Stimulated activated naive CD8-positive, alpha-beta T cell treated with anti-CD3 and anti-CD28 coated beads, Interleukin-15, amount 100 ng/mL, for 72 hours (primary cell): Measurements from ENCODE around the gene PTPN11.
A peak's percentile ranks its signal among the peaks of the same experiment; 100 is the strongest.
"Not testable (repeated sequence)": the region's sequence is repeated elsewhere in the genome, so short reads cannot be mapped to it uniquely, and the experiment has no call there.

Experiments
- ATAC-seq: fragments of 150-1000 bp; cut with Tn5 transposase; 2 replicates; pipeline ENCODE4 v1.10.0; 2021; ENCODE audit warnings: mild to moderate bottlenecking, moderate library complexity
- DNase-seq, 2 donors: peaks; one replicate each; pipeline ENCODE4 v3.0.0; 2021 to 2022
- H3K27ac Mint-ChIP-seq, 2 donors: one replicate each; pipeline ENCODE4 v1.8.0; 2022; ENCODE audit warnings: mild to moderate bottlenecking in 2 of 2, mixed read lengths in 2 of 2, moderate library complexity in 2 of 2
- H3K27me3 Mint-ChIP-seq: one replicate; pipeline ENCODE4 v1.8.0; 2022; ENCODE audit warnings: mixed read lengths
- H3K4me1 Mint-ChIP-seq: one replicate; pipeline ENCODE4 v1.8.0; 2022; ENCODE audit warnings: mild to moderate bottlenecking, mixed read lengths
- H3K4me3 Mint-ChIP-seq, 2 donors: one replicate each; pipeline ENCODE4 v1.8.0; 2022; ENCODE audit warnings: mild to moderate bottlenecking in 2 of 2, mixed read lengths in 2 of 2, moderate library complexity in 1 of 2
- H3K9me3 Mint-ChIP-seq, 2 donors: one replicate each; pipeline ENCODE4 v1.8.0; 2022; ENCODE audit warnings: mixed read lengths in 2 of 2

Gene PTPN11

DNA sequence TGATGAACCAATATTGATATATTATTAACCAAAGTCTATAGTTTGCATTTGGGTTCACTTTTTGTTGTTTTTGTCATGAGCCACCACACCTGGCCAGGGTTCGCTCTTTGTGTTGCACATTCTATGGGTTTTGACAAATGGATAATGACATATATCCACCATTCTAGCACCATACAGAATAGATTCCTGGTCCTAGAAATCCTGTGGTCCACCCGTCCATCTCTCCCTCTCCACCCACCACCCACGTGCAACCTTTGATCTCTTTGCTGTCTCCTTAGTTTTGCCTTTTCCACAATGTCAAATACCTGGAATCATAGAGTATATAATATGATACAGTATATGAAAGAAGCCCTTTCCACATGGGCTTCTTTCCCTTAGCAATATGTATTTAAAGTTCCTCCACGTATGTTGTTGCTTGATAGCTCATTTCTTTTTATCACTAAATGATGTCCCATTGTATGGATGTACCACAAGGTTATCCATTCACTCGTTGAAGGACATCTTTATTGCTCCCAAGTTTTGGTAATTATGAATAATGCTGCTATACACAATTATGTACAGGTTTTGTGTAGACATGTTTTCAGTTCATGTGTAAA is 16.7 kb upstream of the PTPN11 start:
- H3K4me1 Mint-ChIP-seq, result peaks cover 24% of the 10 kb centered on the region
- H3K9me3 Mint-ChIP-seq, result no peaks in the 10 kb centered on the region
- DNase-seq, result no peak
- H3K27ac Mint-ChIP-seq, result no peak overlapping the region
- H3K4me3 Mint-ChIP-seq, result no peak overlapping the region
- H3K27me3 Mint-ChIP-seq, result no peaks in the 10 kb centered on the region
- peak; percentile 40 for ATAC-seq

DNA sequence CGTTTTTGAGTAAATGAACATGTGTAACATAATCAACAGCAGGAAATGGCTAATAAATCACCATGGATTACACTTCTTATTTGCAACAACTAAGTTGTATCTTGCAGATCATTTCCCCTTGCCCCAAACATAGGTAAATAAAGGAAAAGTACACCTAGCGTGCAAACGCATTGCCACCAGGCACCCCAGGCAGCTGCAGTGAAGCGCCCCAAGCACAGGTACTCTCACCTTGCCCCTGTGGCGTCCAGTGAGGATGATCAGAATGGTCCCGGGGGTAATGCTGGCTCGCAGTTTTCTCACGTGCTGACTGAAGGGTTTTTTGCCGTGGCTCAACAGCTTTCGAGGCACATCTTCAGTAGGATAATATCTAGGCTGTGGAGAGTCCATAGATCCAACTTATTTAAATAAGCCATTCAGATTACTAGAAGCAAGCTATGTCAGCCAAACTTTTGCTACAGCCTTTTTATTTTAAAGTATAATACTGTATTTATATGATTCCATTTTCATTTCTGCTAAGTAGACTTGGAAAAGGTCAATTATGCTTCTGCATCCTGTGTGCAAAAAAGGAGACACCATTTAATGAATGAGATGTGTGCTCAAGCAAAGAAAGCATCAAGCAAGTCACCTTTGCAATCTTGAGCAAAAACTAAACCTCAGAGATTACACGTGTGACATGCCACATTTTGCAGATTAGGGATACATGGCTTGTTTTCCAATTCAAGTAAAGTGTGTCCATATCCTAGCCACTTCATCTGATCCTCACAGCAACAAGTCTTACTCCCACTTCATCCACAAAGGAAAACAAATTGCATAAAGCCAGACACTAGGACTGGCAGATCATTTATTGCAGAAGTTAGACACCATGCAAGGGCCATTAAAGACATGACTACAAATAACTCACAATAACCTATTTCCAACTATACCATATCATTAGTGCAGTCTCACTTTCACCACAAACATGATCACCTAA is 11.9 kb upstream of the PTPN11 start:
- Mint-ChIP-seq H3K4me1 (peaks cover 61% of the 10 kb centered on the region), H3K27ac (no peak overlapping the region), H3K4me3 (peak overlapping the region; percentile 98 to 100), H3K27me3 (no peaks in the 10 kb centered on the region), H3K9me3 (no peaks in the 10 kb centered on the region)
- ATAC-seq (no peak), DNase-seq (no peak)

DNA sequence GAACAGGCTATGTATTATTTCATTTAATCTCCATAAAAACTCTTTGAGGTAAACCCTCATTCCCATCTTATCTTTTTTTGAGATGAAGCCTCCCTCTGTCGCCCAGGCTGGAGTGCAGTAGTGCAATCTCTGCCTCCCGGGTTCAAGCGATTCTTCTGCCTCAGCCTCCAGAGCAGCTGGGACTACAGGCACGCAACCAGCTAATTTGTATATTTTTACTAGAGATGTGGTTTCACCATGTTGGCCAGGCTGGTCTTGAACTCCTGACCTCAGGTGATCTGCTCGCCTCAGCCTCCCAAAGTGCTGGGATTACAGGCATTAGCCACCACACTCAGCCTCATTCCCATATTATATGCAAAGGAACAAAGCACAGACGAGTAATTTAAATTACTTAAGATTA is 11.1 kb upstream of the PTPN11 start:
- Mint-ChIP-seq H3K4me3 (peak overlapping the region; percentile 98 to 100), H3K27ac (peak overlapping the region; percentile 40 to 99), H3K4me1 (peaks cover 61% of the 10 kb centered on the region)
- not testable (repeated sequence) for DNase-seq, H3K27me3 Mint-ChIP-seq, H3K9me3 Mint-ChIP-seq, ATAC-seq

DNA sequence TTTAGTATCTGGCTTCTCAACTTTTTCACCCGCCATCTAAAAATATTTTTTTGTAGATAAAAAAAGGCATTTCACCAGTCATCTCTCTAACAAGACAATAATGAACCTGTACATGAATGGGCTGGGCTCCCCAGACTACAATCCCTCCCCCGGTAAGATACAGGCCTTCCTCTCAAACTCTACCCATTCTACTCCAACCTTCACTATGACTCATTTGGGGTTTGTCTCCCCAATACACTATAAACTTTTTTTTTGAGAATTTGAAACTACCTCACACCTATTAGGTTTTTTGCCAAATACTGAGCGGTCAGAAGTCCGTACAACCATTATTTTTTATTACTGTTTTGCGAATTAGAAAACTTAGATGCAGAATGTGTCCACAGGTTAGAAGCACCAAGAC is 10.1 kb upstream of the PTPN11 start:
- H3K4me3 Mint-ChIP-seq, result peak overlapping the region; percentile 98 to 100
- H3K27me3 Mint-ChIP-seq, result no peaks in the 10 kb centered on the region
- DNase-seq (no peak), ATAC-seq (peak; percentile 48)
- peaks cover 61% of the 10 kb centered on the region for H3K4me1 Mint-ChIP-seq
- H3K27ac Mint-ChIP-seq, result peak overlapping the region; percentile 99 to 100
- no peaks in the 10 kb centered on the region for H3K9me3 Mint-ChIP-seq

DNA sequence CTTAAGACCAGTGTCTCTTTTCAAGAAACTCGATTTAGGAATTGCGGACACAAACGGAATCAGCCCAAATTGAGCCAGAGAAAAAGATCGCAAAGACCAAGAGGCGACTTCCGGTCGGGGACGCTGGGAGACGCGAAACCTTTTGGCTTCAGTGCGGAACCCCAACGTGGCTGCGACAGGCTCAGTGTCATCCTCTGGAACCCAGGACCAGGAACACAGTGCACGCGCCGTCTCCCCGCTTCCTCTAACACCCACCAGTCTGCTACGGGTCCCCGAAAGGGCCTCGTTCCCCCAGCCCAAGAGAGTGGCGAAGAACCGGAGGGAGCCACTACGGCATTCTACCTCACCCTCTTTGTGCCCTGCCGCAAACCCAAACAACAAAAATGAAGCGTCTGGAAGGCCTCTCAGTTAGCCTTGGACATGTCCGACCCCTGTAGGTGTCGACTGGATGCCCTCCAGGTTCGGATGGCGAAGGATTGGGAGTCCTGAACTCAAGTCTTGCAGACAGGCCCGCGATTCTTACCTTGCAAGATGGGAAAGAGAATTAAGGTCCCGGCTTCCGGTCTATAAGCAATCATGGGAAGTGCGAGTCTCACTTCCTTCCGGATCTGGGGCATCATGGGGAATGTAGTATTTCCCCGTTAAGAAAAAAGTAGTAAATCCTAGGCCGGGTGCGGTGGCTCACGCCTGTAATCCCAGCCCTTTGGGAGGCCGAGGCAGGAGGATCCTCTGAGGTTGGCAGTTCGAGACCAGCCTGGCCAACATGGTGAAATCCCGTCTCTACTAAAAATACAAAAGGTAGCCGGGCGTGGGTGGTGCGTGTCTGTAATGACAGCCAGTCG is 9.5 kb upstream of the PTPN11 start, which contains the start of gene RPL6:
Gene RPL6, minus strand, starts transcription at position 542 of the 842 bp plus-strand sequence. CDS start 949 bp downstream, outside the sequence.
- Mint-ChIP-seq H3K27me3 (no peaks in the 10 kb centered on the region), H3K4me3 (peak within 1 kb of the TSS; percentile 98 to 100), H3K27ac (peak within 1 kb of the TSS; percentile 99 to 100), H3K4me1 (peaks cover 61% of the 10 kb centered on the region), H3K9me3 (no peaks in the 10 kb centered on the region)
- peak; percentile 79 to 86 for DNase-seq
- peak; percentile 94 for ATAC-seq

DNA sequence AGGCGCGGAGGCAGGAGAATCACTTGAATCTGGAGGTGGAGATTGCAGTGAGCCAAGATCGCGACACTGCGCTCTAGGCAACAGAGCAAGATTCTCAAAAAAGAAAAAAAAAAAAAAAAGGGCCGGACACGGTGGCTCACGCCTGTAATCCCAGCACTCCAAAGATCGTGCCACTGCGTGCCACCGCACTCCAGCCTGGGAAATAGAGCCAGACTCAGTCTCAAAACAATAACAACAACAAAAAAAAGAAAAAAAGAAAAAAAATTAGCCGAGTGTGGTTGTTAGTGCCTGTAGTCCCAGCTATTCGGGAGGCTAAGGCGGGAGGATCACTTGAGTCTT is 8.9 kb upstream of the PTPN11 start:
- H3K4me1 Mint-ChIP-seq, result peaks cover 55% of the 10 kb centered on the region
- H3K27me3 Mint-ChIP-seq, result no peaks in the 10 kb centered on the region
- DNase-seq (no peak), ATAC-seq (no peak)
- H3K9me3 Mint-ChIP-seq, result no peaks in the 10 kb centered on the region
- H3K27ac Mint-ChIP-seq, result peak overlapping the region in 1 of 2 donors; percentile 99
- peak overlapping the region; percentile 98 to 100 for H3K4me3 Mint-ChIP-seq

DNA sequence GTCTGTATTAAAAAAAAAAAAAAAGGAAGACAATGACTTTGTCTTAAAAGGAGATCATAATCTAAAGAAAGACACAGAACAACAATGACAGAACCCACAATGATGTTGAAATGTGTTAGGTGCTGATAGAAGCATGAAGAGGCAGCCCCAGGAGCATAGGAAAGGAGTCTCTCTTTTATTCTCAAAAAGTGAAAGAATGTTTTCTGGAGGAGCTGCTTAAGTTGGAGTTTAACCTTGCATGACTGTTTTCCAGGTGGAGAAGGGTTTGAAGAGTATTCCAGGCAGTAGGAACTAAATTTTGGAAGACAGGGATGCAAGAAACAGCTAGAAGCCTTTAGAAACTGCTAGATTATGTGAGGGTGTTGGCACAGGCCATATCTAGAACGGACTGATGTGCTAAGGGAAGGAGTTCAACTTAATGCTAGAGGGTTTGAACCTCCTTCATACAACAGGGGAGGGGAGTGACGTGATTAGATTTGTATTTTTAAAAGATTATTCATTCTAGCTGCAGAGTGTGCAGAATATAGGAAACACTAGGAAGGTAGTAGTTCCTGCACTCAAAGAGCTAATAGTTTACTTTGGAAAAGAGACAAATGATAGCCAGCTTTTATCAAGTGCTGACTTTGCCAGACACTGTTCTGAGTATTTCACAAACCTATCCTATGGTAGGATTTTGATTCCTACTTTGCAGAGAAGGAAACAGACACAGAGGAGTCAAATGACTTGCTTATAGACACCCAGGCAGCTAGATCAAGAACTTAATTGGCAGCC is 4.7 kb upstream of the PTPN11 start:
- Mint-ChIP-seq H3K9me3 (no peaks in the 10 kb centered on the region), H3K27ac (no peak overlapping the region), H3K4me1 (peaks cover 17% of the 10 kb centered on the region), H3K27me3 (no peaks in the 10 kb centered on the region), H3K4me3 (no peak overlapping the region)
- DNase-seq (no peak), ATAC-seq (no peak)

DNA sequence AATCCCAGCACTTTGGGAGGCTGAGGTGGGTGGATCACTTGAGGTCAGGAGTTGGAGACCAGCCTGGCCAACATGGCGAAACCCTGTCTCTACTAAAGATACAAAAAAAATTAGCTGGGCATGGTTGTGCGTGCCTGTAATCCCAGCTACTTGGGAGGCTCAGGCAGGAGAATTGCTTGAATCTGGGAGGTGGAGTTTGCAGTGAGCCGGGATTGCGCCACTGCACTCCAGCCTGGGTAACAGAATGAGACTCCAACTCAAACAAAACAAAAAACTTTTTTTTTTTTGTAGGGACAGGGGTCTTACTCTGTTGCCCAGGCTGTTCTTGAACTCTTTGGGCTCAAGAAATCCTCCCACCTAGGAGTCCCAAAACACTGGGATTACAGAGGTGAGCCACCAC is 3.3 kb upstream of the PTPN11 start:
- DNase-seq, H3K27me3 Mint-ChIP-seq, H3K9me3 Mint-ChIP-seq, ATAC-seq, H3K27ac Mint-ChIP-seq, H3K4me3 Mint-ChIP-seq: not testable (repeated sequence)
- peaks cover 18% of the 10 kb centered on the region for H3K4me1 Mint-ChIP-seq

DNA sequence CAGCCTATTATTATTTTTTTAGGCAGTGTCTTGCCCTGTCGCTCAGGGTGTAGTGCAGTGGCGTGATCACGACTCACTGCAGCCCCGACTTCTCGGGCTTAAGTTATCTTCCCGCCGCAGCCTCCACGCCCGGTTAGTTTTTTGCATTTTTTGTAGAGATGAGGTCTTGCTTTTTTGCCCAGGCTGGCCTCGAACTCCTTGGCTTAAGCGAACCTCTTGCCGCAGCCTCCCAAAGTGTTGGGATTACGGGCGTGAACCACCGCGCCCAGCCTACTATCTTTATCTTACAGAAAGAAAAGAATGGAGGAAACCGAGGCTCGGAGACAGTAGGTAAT is 507 bp upstream of the PTPN11 start:
- Mint-ChIP-seq H3K4me1 (peaks cover 35% of the 10 kb centered on the region), H3K9me3 (no peaks in the 10 kb centered on the region), H3K27me3 (no peaks in the 10 kb centered on the region), H3K4me3 (peak overlapping the region; percentile 90 to 99), H3K27ac (peak overlapping the region; percentile 95 to 99)
- DNase-seq (no peak), ATAC-seq (no peak)

DNA sequence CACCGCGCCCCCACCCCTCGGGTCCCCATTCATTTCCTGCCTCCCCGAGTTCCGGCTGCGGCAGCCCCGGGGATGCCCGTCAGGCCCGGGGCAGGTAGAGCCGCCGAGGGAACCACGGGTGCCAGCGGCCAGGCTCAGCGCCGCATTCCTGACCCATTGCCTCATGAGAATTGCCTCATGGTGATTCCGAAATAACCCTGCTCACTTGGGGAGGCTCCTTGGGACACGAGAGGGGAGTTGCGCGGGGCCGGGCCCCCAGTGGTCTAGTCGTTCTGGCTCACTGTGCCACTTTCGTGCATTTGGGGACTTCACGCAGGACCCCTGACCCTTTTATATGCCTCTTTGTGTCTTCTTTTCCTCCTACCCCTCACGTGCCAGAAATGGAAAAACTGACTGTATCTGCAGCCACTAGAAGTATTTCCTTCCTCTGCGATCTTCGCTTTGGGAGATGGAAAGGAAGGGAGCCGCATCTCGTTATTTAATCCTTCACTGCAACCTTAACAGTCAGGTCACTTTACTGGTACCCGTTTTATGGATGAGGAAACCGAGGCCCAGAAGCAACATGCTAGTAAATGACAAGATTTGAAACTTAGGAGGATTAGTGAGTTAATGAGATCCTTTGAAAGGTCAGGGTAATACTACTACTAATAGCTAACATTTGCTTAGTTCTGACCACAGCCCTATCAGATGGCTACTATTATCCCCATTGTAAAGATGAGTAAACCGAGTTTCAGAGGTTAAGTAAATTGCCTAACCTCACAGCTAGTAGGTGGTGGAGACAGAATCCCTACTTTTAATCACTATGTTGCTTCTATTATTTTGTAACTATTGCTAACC is 768 bp downstream of the PTPN11 start:
- no peak for DNase-seq
- H3K27me3 Mint-ChIP-seq, result no peaks in the 10 kb centered on the region
- peak overlapping the region; percentile 94 to 98 for H3K4me3 Mint-ChIP-seq
- H3K9me3 Mint-ChIP-seq, result no peaks in the 10 kb centered on the region
- peaks cover 44% of the 10 kb centered on the region for H3K4me1 Mint-ChIP-seq
- peak overlapping the region; percentile 98 for H3K27ac Mint-ChIP-seq
- ATAC-seq, result peak; percentile 77

DNA sequence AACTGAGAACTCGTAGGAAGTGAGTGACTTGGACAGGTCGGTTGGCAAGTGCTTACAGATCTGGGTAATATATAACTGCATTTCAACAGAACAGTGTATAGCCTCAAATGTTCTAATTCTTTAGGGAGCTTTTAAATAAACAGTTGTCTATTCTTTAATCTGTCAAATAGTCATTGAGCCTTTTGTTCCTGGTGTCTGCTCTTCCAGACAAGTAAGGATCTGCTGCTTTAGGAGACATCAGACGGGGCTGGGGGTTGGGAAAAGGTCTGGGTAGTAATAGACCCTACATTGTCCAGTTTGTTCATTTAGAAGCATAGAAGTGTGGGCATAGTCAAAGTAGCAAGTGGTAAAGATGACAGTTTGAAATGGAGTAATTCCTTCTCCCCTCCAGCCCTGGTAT is 2.0 kb downstream of the PTPN11 start:
- no peaks in the 10 kb centered on the region for H3K9me3 Mint-ChIP-seq
- H3K4me1 Mint-ChIP-seq, result peaks cover 50% of the 10 kb centered on the region
- no peak overlapping the region for H3K27ac Mint-ChIP-seq
- no peak for ATAC-seq
- peak overlapping the region; percentile 94 to 98 for H3K4me3 Mint-ChIP-seq
- H3K27me3 Mint-ChIP-seq, result no peaks in the 10 kb centered on the region
- no peak for DNase-seq

DNA sequence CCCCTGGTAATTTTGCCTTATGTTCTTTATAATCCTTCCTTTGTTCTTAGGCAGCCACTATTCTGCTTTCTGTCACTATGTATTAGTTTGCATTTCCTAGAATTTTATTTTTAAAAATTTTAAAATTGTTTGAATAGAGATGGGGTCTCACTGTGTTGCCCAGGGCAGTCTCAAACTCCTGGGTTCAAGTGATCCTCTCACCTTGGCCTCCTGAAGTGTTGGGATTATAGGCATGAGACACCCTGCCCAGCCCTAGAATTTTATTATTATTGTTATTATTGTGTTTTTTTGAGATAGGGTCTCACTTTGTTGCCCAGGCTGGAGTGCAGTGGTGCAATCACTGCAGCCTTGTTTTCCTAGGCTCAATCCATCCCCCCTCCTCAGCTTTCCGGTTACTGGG is 2.6 kb downstream of the PTPN11 start:
- Mint-ChIP-seq H3K4me1 (peaks cover 56% of the 10 kb centered on the region), H3K9me3 (no peaks in the 10 kb centered on the region), H3K4me3 (peak overlapping the region; percentile 1 to 44), H3K27ac (peak overlapping the region in 1 of 2 donors; percentile 62), H3K27me3 (no peaks in the 10 kb centered on the region)
- ATAC-seq (no peak), DNase-seq (no peak)

DNA sequence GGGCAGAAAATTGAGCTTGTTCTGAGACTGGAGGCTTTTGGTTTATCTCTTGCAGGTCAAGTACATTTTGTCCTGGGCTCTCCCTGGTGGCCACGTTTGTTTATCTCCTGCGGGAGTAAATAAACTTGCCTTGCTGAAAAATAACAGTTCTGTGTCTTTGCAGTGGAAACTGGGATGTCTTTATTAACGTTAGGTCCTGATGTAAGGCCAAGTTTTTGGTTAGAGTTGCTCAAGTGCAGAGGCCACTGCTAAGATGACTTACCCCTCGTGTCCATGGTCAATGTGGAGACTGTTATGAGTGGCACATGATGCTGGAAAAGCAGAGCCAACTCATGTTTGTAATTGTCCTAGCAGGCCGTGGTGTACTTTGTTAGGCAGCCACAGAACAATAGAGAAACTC is 3.8 kb downstream of the PTPN11 start:
- ATAC-seq (no peak), DNase-seq (no peak)
- peak overlapping the region in 1 of 2 donors; percentile 12 for H3K27ac Mint-ChIP-seq
- peaks cover 58% of the 10 kb centered on the region for H3K4me1 Mint-ChIP-seq
- H3K4me3 Mint-ChIP-seq, result peak overlapping the region in 1 of 2 donors; percentile 17
- no peaks in the 10 kb centered on the region for H3K27me3 Mint-ChIP-seq
- no peaks in the 10 kb centered on the region for H3K9me3 Mint-ChIP-seq

DNA sequence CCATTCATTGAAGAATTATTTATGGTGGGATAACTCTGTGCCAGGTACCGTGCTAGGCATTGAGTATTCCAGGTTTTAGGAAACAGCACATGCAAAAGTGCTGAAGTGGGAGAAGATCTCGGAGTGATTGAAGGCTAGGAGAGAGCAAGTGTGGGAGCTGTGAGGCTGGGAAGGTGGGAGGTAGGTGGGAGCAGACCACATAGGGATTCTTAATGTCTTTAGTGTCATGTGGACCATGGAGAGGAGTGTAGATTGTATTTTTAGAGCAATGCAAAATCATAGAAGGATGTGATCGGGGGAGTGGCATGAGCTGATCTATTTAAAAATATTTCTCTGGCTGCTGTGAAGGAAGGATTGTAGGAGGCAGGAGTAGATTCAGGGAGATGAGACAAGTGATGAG is 5.4 kb downstream of the PTPN11 start:
- H3K4me1 Mint-ChIP-seq, result peaks cover 63% of the 10 kb centered on the region
- H3K27ac Mint-ChIP-seq, result peak overlapping the region in 1 of 2 donors; percentile 73
- no peaks in the 10 kb centered on the region for H3K27me3 Mint-ChIP-seq
- no peak for DNase-seq
- no peak for ATAC-seq
- peak overlapping the region in 1 of 2 donors; percentile 6 for H3K4me3 Mint-ChIP-seq
- no peaks in the 10 kb centered on the region for H3K9me3 Mint-ChIP-seq
